A673 (cell line): ENCODE data around the gene DOCK6.

Experiments used
- CTCF ChIP-seq: fragments of 300-800, 200-600 bp; sonication (generic); conservative IDR thresholded peaks from 2 replicates; pipeline ENCODE4 v1.5.1; 2017; ENCODE audit warnings: low read depth, mild to moderate bottlenecking, antibody characterized with exemption, low read length, moderate library complexity, mixed read lengths
- EZH2 ChIP-seq: fragments of 200-600 bp; sonication (generic); IDR thresholded peaks from 2 replicates; pipeline ENCODE4 v1.6.1; 2017; ENCODE audit warnings: borderline replicate concordance, low read depth, mild to moderate bottlenecking, mixed read lengths, antibody characterized with exemption, low read length; ENCODE audit not compliant: poor library complexity, severe bottlenecking

- TF ChIP-seq EZH2 (no peak), CTCF (no peak)
Observed at GRCh38 chr19:11238041-11238440, 24.3 kb downstream of the DOCK6 start.
